Activated CD8-positive, alpha-beta memory T cell treated with anti-CD3 and anti-CD28 coated beads for 1 hour (primary cell): ENCODE data around the gene SMPD1.
A peak's percentile ranks its signal among the peaks of the same experiment; 100 is the strongest.
"Not testable (repeated sequence)": the region's sequence is repeated elsewhere in the genome, so short reads cannot be mapped to it uniquely, and the experiment has no call there.

Source experiments
- DNase-seq, 2 donors: peaks; one replicate each; pipeline ENCODE4 v3.0.0-alpha.2; 2020; ENCODE audit warnings: low read depth in 1 of 2; ENCODE audit errors: extremely low read depth in 1 of 2

Gene SMPD1

DNA sequence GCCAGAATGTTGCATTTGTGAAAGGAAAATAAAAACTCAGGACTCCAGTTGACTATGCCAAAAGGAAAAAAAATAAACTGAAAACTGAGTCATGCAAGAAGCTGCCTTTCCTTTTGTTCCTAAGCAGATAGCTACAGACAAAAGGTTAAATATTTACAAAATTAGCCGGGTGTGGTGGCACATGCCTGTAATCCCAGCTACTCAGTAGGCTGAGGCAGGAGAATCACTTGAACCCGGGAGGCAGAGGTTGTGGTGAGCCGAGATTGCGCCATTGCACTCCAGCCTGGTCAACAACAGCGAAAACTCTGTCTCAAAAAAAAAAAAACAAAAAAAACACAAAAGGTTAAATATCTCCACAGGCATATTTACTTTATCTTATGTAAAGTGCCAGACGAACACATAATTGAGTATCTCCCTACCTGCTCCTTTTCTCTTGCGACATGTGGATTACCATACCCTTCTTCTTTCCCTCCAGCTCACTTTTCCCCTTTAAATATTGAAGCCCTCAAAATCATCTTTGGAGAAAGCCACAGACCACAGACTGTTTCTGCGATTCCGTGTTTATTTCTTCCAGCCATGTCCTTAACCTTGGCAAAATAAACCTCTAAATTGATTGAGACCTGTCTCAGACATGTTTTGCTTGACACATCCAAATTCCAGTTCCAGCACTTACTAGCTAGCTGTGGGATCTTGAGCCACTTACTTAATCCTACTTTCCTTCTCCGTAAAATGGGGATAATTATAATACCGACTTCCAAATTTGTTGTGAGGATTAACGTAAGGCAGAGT, 2.3 kb upstream of the SMPD1 start:
- DNase-seq: no peak

DNA sequence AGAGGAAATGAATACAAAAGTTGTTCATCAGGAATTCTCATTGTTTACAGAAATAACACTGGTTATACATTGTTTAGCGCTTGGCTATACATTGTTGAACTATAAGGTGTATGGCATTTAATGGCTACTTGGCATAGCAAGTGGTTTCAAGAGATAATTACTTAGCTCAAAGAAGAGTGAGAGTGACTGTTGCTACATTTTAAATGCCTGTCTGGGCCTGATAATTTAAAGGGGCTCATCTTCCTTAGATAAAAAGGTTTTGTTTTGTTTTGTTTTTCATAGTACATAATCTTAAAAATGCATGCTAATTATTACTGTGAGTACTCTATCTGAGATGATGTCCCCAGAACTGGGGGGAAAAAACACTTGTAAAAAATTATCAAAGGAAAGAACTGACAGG, 1.5 kb upstream of the SMPD1 start:
- no peak for DNase-seq

DNA sequence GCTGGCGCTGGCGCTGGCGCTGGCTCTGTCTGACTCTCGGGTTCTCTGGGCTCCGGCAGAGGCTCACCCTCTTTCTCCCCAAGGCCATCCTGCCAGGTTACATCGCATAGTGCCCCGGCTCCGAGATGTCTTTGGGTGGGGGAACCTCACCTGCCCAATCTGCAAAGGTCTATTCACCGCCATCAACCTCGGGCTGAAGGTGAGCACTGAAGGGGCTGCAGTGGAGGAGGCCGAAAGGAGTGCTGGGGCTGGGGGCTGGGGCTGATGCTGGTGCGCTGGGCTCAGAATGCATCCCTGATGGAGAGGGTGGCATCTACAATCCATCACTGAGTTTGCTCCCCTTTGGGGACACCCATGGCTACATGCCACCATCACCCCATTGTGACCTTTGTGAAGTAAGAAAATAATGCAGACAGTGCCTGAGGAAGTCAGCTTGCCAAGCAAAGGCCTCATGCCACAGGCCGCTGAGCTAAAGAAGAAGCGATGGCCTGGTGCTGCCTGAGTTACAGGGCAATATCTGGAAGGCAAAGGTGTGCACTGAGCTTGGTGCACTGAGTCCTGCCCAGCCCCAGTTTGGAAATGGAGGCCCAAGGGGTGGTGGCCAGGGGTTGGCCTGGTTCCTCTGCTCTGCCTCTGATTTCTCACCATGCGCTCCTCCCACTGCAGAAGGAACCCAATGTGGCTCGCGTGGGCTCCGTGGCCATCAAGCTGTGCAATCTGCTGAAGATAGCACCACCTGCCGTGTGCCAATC, 620 bp downstream of the SMPD1 start:
- DNase-seq: no peak

DNA sequence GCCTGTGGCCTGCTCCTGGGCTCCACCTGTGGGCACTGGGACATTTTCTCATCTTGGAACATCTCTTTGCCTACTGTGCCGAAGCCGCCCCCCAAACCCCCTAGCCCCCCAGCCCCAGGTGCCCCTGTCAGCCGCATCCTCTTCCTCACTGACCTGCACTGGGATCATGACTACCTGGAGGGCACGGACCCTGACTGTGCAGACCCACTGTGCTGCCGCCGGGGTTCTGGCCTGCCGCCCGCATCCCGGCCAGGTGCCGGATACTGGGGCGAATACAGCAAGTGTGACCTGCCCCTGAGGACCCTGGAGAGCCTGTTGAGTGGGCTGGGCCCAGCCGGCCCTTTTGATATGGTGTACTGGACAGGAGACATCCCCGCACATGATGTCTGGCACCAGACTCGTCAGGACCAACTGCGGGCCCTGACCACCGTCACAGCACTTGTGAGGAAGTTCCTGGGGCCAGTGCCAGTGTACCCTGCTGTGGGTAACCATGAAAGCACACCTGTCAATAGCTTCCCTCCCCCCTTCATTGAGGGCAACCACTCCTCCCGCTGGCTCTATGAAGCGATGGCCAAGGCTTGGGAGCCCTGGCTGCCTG, 1.4 kb downstream of the SMPD1 start:
- DNase-seq: no peak

DNA sequence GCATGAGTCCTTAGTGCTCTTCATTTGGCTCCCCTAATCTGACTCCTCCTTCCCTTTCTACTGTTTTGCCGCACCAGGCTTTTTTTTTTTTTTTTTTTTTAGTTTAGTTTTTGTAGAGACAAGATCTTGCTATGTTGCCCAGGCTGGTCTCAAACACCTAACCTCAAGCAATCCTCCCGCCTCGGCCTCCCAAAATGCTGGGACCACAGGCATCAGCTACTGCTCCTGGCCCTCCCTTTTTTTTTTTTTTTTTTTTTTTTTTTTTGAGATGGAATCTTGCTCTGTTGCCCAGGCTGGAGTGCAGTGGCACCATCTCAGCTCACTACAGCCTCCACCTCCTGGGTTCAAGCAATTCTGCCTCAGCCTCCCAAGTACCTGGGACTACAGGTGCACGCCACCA, 2.0 kb downstream of the SMPD1 start:
- not testable (repeated sequence) for DNase-seq

DNA sequence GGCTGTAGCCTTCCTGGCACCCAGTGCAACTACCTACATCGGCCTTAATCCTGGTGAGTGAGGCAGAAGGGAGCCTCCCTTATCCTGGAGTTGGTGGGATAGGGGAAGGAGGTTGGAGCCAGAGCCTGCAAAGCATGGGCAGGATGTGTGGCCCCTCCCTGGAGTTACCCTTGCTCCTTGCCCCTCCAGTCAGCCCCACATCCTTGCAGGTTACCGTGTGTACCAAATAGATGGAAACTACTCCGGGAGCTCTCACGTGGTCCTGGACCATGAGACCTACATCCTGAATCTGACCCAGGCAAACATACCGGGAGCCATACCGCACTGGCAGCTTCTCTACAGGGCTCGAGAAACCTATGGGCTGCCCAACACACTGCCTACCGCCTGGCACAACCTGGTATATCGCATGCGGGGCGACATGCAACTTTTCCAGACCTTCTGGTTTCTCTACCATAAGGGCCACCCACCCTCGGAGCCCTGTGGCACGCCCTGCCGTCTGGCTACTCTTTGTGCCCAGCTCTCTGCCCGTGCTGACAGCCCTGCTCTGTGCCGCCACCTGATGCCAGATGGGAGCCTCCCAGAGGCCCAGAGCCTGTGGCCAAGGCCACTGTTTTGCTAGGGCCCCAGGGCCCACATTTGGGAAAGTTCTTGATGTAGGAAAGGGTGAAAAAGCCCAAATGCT, 3.9 kb downstream of the SMPD1 start:
- no peak for DNase-seq

DNA sequence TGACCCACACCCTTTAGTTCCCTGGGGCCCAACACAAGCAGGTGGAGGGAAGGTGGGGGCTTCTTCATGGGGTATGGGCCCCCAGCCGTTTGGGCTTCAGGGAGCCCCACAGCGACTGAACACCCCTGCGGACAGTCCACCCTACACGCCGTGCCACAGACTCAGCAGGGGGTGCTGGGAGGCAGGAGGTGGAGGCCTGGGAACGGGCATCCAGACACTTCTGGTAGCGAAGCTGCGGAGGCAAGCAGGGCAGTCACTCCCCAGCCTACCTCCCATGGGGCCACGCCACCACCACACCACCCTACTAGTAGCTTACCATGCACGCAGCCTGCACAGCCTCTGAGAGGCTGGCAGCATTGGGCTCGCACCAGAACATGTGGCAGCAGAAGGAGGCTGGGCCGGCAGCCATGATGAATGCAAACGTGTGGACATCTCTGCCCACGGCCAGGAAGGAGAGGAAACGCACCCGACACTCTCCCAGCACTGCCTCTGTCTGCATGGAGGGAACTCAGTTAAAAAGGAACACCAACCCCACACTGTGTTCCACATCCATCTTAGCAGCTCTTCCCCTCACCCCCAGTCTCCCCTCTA, 5.3 kb downstream of the SMPD1 start:
- no peak for DNase-seq

DNA sequence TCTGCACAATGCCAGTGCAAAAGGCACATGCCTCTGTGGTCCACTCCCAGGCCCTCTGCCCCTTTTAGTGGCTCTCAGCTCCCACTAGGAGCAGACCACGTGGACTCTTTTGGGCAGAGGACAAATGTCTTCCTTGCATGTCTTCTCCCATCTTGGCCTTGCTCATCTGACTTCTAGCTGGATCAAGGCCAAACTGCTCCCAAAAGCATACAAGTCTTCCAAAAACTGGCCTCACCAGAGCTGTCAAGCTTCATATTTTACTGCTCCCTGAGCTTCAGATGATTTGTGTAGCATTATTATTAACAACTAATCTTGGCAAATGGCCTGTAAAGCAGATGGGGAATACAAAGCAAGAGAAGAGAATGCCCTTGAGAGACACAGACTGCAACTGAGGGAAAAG, 6.9 kb downstream of the SMPD1 start:
- DNase-seq: no peak

DNA sequence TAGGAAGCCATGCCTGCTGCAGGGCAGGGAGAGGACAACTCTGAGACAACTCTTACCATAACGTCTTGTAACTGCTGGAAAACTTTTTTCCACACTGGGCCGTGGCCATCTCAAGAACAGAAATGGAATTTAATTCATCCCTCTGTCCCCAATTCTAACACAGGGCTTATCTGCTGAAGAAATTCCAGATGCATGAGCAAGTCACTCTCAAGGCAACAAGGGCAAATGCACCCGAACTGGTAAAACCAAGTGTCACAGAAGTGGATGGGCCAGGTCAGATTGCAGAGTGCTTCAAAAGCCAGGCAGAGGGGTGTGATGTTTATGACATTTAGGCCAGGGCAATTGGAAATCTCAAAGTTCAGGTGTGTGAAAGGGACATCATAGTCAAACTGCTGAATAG, 7.4 kb downstream of the SMPD1 start:
- no peak for DNase-seq

DNA sequence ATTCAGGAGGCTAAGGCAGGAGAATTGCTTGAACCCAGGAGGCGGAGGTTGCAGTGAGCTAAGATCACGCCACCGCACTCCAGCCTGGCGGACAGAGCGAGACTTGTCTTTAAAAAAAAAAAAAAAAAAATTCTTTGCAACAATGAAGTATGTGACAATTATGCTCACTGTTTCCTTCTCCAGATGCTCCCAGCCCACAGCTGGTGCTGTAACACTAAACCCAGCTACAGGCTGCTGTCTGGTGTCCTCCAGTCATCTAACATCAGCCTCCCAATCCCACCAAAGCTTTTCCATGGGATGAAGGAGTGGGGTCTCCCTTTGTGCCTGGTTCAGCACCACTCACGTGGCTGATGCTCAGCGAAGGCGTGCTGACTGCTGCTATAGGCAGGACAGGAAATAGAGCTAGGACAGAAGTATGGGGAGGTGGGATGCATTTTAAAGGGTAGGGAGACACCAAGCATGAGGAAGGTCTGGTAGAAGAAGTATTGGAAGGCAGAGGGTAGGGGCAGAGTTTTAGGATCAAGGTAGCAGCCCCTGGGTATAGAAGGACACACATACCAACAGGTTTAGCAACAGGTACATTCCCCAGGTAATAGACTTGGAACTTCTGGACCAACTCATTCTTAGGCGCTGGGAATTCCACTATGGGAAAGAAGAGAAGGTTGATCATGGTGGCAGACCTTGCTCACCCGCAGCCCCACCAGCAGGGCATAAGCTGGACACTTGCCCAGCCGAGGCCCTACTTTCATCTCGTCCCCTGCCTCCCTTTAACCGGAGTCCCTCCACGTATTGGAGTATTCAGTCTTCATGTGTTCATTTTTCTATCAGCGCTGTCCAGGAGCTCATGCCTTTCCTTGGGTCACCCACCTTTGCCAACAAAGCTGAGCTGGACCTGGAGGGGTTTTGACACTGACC, 10.4 kb downstream of the SMPD1 start:
- no peak for DNase-seq

DNA sequence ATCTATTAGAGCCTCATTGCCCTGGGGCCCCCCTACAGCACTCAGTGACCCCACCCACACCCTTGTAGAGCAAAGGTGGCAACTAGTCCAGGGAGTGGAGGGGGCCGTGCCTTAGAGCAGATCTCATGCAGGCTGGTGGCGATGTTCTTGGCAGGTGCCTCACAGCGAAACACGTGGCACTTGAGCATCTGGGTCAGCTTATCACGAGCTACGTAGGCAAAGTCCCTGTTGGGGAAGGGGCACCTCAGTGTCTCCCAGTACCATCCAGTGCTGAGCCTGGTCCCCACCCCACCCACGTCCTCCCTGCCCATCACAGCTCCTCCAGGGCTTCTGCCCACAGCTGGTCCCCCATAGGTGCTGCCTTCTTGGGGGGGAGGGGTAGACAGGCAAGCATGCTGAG, 11.2 kb downstream of the SMPD1 start:
- DNase-seq: no peak

DNA sequence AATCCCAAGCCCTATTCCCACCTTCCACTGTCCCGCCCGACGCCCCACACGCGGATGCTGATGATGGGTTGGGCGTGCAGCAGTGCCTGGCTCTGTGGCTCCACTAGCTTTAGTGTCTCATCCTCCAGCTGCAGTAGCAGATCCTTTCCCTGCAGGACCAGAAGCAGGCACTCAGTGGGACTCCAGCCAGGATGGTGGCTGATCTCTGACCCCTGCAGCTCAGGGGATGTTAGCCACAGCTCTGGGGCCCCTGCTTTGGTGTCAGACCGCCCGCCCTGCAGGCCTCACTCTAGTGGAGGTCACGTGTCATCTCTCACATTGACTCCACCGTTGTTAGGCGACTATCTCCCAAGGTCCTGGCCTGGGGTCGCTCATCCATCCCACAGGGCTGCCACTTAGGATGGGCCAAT, 11.8 kb downstream of the SMPD1 start:
- no peak for DNase-seq

DNA sequence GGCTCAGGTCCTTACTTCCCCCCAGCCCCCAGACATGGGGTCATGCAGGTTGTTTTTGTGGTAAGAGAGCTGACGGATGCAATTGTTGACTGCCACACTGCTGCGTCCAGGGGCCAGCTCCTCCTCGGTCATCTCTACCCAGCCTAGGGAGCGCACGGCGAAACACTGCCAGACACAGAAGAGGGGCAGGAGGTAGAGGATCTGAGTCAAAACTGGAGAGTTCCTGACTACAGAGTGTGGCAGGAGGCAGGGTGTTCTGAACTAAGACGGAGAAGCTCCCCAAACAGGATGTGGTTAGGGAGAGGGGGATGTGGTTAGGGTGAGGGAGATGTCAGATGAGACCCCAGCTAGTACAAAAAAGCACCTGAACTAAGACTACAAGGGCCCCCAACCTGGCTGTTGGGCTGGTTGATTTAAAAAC, 12.3 kb downstream of the SMPD1 start:
- peak; percentile 39 to 50 for DNase-seq

DNA sequence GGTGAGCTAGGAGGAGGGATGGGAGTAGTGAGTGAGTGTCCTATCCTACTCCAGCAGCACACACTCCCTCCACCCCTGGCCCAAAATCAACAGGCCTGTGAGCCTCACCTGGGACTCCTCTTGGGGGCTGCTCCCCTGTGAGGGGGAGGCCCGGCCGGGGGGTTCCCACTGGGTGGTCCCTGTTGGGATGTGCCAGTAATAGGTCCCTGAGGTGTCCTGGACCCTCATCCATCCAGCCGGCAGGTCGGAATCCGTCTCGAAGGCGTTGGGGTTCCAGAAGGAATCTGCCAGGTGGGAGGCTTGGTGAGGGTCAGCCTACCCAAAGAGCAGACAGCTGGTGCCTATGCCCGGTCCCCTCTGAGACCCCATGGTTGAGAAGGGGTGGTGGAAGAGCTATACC, 13.3 kb downstream of the SMPD1 start:
- DNase-seq: no peak

DNA sequence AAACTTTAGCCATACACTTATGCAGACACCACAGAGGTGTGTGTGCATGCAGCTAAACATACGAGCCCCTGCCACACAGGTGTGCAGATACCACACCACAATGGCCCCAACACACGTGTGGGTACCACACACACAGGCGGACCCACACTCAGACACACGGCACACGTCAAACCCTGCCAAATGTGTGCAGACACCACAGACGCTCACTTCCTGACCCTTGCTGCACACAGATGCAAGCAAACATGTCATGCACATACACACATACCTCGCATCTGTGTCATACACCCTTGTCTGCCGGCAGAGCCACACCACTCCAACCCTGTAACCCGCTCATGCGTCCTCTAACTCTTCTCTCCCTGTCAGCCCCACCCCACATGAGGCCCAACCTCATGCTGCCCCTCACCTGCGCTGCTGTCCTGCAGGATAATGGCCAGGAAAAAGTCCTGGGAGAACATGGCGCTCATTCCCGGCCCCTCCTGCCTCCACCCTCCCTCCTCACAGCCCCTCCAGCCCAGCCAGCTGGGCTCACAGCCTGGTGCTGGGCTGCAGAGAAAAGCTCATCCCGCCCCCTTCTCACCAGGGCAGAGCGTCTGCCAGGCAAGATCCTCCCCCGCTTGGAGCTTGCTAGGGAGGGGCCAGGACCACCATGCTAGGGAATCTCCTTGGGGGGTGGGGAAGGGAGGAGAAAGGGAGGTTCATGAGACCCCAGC, 14.2 kb downstream of the SMPD1 start:
- DNase-seq: no peak

DNA sequence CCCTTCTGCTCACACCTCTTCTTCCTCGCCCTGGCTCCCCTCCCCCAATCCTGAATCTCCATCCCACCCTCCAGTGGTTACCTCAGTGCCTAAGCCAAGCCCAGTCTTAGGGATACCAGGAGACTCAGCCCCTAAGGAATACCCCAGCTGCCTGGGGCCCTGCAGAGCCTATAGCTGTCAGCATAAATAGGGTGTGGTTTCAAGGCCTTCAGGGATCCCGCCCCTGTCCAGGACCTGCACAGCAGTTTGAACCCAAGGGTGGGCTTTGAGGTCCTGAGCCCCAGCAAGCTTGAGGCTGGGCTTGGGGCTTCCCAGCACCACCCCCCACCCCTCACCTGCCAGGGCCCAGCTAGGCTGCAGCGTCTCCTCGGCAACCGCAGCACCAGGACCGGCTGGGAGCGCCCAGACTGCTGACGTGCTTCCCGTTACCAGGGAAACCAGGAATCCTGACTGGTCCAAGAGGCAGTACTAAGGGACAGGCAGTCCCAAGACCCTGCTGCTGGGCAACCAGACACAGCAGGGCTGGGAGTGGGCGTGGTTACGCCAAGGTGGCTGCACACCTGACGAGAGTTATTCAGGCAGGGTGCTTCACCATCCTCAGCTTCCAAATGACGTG, 14.9 kb downstream of the SMPD1 start:
- DNase-seq: no peak

DNA sequence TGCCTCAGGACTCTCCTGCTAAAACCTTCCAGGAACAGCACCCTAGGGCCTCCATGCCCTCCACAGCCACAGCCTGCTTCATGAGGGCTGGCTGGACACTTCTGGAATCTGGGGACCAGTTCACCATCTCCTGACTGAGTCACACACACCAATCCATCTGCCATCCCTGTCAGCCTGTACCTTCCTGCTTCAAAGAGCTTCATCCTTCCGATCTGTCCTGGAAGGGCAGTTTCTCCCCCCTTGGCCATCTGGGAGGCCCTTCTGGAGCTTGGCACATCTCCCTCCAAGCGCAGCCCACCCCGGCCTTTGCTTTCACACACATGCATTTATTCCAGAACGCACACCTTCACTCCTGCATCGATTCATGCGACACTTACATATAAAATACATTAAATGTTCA, 15.6 kb downstream of the SMPD1 start:
- DNase-seq: no peak

DNA sequence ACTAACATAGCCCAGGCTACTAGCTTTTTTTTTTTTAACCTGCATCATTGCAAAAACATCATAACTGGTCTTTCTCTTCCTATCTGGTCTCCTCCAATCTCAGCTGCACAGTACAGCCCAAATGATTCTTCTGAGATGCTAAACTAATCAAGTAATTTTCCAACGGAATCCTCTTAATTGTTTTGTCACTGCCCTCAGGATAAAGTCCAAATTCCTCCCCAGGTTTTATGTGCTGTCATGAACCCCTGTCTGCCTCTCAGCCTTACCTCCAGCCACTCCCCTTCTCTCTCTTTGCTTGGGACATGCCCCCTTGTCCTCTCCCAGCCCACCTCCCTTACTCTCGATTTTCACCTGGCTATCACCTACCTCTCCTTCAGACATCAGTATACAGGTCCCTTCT, 16.1 kb downstream of the SMPD1 start:
- DNase-seq: no peak
